Body of pancreas (tissue), 4 donors: Measurements from ENCODE around the gene MAD1L1. TPM values are rescaled to one million over a fixed set of nuclear protein-coding genes. Genes with fewer than 3 reads are reported as not detected.

Experiments
- ATAC-seq: fragments of 150-250 bp; one replicate; pipeline ENCODE4 v1.9.1; 2016
- DNase-seq, 4 donors: peaks; one replicate each; pipeline ENCODE4 v3.0.0-alpha.2; 2019
- H3K27ac ChIP-seq, 4 donors: fragments of 200-600 bp; sonication (generic); 1 replicate in 3 of 4; 2 replicates in 1 of 4; pipeline versions ENCODE4 v1.5.1 to v1.6.1; 2016 to 2019; ENCODE audit warnings: mild to moderate bottlenecking in 1 of 4, mixed read lengths in 1 of 4, moderate library complexity in 1 of 4
- H3K27me3 ChIP-seq, 2 donors: fragments of 200-600 bp; sonication (generic); one replicate each; pipeline ENCODE4 v1.6.0; 2016; ENCODE audit warnings: mild to moderate bottlenecking in 1 of 2
- H3K36me3 ChIP-seq, 2 donors: fragments of 200-600 bp; sonication (generic); replicated peaks in 1 of 2; 2 replicates each; pipeline ENCODE4 v1.5.1; 2016; ENCODE audit warnings: low read depth in 2 of 2; ENCODE audit not compliant: insufficient read depth in 1 of 2
- H3K4me1 ChIP-seq: fragments of 200-600 bp; sonication (generic); one replicate; pipeline ENCODE4 v1.6.0; 2016
- H3K4me3 ChIP-seq, 2 donors: fragments of 200-600 bp; sonication (generic); 1 replicate in 1 of 2; 2 replicates in 1 of 2; pipeline ENCODE4 v1.5.1; 2016 to 2019
- H3K9me3 ChIP-seq, 3 donors: fragments of 200-600 bp; sonication (generic); 1 replicate in 2 of 3; 2 replicates in 1 of 3; pipeline ENCODE4 v1.5.1; 2016
- POLR2A ChIP-seq, 3 donors: fragments of 450-650 bp; IDR thresholded peaks; one replicate each; pipeline ENCODE4 v1.6.1; 2016; ENCODE audit warnings: antibody characterized with exemption in 3 of 3, mild to moderate bottlenecking in 2 of 3
- WGBS, 2 donors: methylation state at CpG; one replicate each; pipeline ENCODE4 v1.1.5; 2017; 5-methylcytosine and 5-hydroxymethylcytosine counted together
- intact Hi-C: fragments of 100-400 bp; cut with DNase I; formaldehyde crosslinking; loops from one replicate; pipeline ENCODE4 v1.15.1; 2023
- total RNA-seq, 2 donors: library from RNA; depleted of rRNA; stranded (reverse); fragments of >200 nt; gene quantifications; one replicate each; pipeline ENCODE4 v1.1.0, GENCODE V29; 2016
- TF ChIP-seq, protein P1 (sequence below), 7 experiments: fragments of 450-650 bp in 4 of 7; fragments of 200-600 bp in 3 of 7; sonication (generic) in 3 of 7; IDR thresholded peaks; one replicate each; pipeline ENCODE4 v1.5.1; 2016 to 2019; ENCODE audit warnings: antibody characterized with exemption in 7 of 7

Gene MAD1L1
- total RNA-seq, 2 donors from 2014 or later = 14.0 to 66.9 TPM

DNA sequence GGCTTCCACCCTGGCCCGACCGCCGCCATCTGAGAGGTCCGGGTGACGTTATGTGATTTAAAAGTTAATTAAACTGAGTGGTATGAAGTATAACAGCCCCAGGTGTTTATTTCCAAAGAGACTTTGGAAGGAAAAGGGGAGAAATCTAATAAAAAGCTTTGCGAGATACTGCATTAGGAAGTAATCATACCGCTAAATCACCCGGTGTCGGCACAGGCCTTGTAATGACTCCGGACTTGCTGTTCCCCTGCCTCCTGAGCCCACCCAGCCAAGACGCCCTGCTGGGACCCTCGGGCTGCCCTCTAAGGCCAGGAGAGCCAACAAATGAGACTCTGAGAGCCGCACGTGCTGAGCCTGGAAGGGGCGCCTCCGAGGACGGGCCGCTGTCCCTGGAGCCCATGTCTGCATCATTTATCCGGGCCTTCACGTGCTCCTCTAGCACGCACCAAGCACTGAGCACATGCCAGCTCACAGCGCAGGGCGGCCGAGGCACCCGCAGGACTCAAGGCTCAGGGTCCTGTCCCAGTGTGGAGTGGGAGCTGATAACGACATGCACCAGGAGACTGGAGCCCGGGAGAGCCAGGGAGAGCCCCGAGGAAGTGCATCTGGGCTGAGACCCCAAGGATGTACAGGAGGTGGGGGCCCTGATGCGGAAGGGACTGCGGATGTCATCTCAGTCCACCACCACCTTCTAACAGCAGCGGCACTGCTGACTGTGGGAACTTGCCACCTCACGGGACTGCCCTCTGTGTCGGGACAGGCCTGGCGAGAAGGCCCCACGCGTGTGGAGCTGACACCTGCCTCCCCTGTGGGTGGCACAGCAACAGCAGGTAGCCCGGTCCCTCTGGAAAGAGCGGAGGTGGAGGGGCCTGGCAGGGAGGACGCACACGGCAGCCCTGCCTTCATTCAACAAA, 380.0 kb downstream of the MAD1L1 start:
- WGBS, 2 donors = 87 to 92% methylated on average over 32 to 33 of the region's 40 CpGs
- DNase-seq (peak in 1 of 4 donors; percentile 9), ATAC-seq (no peak)
- Histone ChIP-seq H3K27ac (no peak overlapping the region), H3K4me1 (no peaks in the 10 kb centered on the region), H3K9me3 (no peaks in the 10 kb centered on the region), H3K36me3 (no peaks in the 10 kb centered on the region), H3K4me3 (no peak overlapping the region), H3K27me3 (no peaks in the 10 kb centered on the region)
- intact Hi-C loops = no loop called here
- TF ChIP-seq, protein P1, sequence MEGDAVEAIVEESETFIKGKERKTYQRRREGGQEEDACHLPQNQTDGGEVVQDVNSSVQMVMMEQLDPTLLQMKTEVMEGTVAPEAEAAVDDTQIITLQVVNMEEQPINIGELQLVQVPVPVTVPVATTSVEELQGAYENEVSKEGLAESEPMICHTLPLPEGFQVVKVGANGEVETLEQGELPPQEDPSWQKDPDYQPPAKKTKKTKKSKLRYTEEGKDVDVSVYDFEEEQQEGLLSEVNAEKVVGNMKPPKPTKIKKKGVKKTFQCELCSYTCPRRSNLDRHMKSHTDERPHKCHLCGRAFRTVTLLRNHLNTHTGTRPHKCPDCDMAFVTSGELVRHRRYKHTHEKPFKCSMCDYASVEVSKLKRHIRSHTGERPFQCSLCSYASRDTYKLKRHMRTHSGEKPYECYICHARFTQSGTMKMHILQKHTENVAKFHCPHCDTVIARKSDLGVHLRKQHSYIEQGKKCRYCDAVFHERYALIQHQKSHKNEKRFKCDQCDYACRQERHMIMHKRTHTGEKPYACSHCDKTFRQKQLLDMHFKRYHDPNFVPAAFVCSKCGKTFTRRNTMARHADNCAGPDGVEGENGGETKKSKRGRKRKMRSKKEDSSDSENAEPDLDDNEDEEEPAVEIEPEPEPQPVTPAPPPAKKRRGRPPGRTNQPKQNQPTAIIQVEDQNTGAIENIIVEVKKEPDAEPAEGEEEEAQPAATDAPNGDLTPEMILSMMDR (IDR thresholded peaks at IDR 0.05) = no peak
- TF ChIP-seq POLR2A (IDR thresholded peaks at IDR 0.05) = no peak

DNA sequence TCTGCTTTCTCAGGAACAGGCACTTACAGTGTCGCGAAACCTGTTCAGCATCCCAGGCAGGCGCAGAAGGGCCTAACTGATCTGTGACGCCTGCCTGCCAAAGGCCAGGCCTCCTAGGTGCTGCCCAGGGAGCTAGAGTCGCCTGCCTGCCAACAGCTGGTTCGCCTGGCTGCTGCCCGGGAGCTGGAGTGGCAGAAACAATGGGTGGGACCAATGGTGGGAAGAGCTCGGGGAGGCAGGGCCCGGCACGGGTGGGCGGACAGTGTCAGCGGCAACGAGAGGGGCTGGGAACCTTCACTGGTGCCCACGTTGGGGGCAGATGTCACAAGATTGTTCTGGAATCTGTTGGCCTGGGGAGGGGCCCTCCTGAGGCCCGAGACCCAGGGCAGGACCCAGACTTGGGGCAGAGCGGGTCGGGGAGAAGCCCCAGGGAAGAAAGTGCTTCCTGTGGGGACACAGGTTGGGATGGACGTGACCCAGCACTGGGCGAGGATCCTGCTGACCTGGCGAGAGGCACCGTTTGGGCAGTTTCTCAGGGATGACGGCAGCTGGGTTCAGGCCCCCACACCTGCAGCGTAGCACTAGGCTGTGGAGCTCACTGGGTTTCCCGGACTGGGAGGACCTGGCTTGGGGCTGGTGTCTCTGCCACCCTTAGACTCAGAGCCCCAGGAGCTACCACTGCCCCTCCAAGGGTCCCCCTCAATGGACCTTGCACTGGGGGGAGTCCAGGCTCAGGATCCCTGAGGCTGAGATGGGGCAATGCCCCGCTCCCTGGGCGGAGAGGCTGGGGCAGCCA, 380.8 kb downstream of the MAD1L1 start:
- H3K27me3 ChIP-seq = no peaks in the 10 kb centered on the region
- no peaks in the 10 kb centered on the region for H3K9me3 ChIP-seq
- TF ChIP-seq, protein P1 (IDR thresholded peaks at IDR 0.05) = no peak
- TF ChIP-seq POLR2A (IDR thresholded peaks at IDR 0.05) = no peak
- intact Hi-C loops = no loop called here
- DNase-seq (peak in 1 of 4 donors; percentile 31), ATAC-seq (no peak)
- 90 to 100% methylated on average over 5 to 26 of the region's 26 CpGs for WGBS, 2 donors
- H3K36me3 ChIP-seq = no peaks in the 10 kb centered on the region
- no peak overlapping the region for H3K4me3 ChIP-seq
- no peak overlapping the region for H3K27ac ChIP-seq
- no peaks in the 10 kb centered on the region for H3K4me1 ChIP-seq

DNA sequence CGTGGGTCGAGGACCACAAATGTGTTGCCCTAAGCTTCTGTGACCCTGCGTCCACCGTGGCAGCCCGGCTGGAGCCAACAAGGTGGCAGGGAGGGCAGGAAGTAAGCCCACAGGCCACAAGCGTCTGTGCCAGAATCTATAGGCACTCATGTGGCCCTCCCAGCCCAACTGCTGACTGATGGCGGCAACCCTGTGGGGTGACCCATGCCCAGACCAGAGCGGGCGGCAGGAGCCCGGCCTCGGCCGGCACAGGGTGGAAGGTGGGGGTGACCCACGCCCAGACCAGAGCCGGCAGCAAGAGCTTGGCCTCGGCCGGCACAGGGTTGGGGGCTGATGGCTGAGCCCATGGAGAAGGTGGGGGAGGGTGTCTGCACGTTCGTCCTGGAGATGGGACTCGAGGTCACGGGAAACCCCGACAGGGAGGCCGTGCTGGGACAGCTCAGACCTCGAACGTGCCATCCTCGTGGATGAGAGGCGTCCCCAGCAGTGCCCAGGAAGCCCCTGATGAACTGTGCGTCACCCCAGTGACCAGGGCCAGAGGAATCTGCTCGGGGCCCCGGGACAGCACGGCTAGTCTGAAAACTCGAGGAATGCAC, 381.7 kb downstream of the MAD1L1 start:
- no peaks in the 10 kb centered on the region for H3K4me1 ChIP-seq
- DNase-seq = peak in 1 of 4 donors; percentile 6
- no peaks in the 10 kb centered on the region for H3K9me3 ChIP-seq
- TF ChIP-seq POLR2A (IDR thresholded peaks at IDR 0.05) = no peak
- TF ChIP-seq, protein P1 (IDR thresholded peaks at IDR 0.05) = no peak
- no peaks in the 10 kb centered on the region for H3K36me3 ChIP-seq
- no peaks in the 10 kb centered on the region for H3K27me3 ChIP-seq
- no peak overlapping the region for H3K4me3 ChIP-seq
- H3K27ac ChIP-seq = no peak overlapping the region
- ATAC-seq = no peak
- 92% methylated on average over 25 to 31 of the region's 31 CpGs for WGBS, 2 donors
- intact Hi-C loops = no loop called here

DNA sequence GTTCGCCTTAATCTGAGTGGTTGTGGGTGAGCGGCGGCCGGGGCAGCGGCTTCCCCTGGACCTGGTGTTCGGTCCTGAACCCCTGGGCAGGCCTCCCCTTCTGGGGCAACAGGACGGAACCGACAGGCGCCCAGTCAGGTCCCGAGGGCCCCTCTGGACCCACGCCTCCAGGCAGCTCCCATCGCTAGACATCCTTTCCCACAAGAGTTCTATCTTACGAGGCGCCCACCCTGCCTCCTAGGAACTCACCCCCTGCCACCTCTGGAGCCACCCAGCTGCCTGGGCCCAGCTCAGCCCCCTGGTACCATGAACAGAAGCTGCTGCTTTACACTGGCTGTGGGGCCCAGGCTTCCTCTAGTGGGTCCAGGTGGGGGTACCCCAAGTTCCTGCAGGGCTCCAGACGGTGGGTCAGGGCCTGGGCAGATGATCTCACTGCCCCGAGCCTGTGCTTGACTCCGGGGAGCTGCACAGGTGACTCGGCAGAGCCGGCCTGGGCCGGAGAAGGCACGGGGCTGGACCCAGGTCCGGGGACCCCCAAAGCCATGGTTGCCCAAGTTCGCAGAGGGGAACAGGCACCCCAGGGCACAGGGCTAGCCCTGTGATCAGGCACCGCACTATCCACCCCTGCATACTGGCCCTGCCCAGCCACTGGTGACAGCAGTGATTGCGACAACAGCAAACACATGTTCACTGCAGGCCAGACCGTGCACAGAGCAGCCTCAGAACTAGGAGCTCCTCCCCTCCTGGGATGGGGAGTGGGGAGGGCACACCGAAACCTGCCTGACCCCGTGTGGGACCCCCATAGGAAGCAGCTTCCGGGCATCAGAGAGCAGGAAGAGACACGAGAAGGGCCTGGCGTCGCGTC, 382.4 kb downstream of the MAD1L1 start:
- 93 to 94% methylated on average over 17 to 32 of the region's 33 CpGs for WGBS, 2 donors
- Histone ChIP-seq H3K27ac (no peak overlapping the region), H3K4me1 (no peaks in the 10 kb centered on the region), H3K4me3 (no peak overlapping the region), H3K27me3 (no peaks in the 10 kb centered on the region), H3K9me3 (no peaks in the 10 kb centered on the region), H3K36me3 (no peaks in the 10 kb centered on the region)
- TF ChIP-seq, protein P1 (IDR thresholded peaks at IDR 0.05) = no peak
- no peak for TF ChIP-seq POLR2A (IDR thresholded peaks at IDR 0.05)
- ATAC-seq (no peak), DNase-seq (peak in 1 of 4 donors; percentile 6)
- intact Hi-C loops = no loop called here
